Activated CD4-positive, alpha-beta T cell treated with anti-CD3 and anti-CD28 coated beads, Interleukin-10, Interleukin-2, amounts not matched to agents 100 ng/mL and 50 ng/mL, durations not matched to agents 16 hours and 8 hours (primary cell): Measurements from ENCODE around the gene CEP295NL.
A peak's percentile ranks its signal among the peaks of the same experiment; 100 is the strongest.
"Not testable (repeated sequence)": the region's sequence is repeated elsewhere in the genome, so short reads cannot be mapped to it uniquely, and the experiment has no call there.

ENCODE experiments used
- DNase-seq: peaks from one replicate; pipeline ENCODE4 v3.0.0-alpha.2; 2020

Gene CEP295NL

DNA sequence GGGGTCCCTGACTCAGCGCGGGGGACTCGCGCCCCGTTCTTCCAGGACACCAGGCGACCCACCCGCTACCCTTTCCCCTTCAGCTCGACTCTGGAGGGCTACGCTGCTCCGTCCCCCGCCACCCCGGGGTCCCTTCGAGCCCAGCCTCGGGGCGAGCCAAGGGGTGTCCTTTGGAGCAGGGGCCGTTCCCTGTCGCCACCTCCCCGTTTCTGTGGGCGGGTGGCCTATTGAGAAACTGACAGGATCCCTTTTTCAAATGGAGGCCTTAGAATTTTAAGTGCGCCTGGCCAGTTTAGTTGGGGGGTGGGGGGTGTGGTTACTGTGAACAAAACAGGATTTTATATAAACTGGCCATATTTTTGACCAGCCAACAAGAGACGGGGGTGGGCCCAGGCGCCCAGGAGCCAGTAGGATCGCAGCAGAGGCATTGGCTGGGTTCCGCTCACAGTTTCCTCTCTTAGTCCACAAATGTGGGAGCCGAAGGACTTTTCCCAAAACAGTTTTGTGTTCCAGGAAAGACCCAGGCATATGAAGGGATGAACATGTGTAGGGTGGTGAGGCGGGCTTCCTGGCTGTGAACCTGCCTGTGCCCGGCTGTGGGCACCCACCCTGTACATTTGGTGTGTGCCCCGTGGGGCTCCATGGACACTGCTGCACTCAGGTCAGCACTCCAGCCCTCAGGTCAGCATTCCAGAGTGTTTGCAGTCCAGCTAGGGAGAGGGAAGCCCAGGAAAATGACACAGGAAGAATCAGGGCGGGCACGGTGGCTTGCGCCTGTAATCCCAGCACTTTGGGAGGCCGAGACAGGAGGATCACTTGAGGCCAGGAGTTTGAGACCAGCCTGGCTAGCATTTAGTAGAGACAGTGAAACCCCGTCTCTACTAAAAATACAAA, 22.9 kb upstream of the CEP295NL start:
- DNase-seq: no peak

DNA sequence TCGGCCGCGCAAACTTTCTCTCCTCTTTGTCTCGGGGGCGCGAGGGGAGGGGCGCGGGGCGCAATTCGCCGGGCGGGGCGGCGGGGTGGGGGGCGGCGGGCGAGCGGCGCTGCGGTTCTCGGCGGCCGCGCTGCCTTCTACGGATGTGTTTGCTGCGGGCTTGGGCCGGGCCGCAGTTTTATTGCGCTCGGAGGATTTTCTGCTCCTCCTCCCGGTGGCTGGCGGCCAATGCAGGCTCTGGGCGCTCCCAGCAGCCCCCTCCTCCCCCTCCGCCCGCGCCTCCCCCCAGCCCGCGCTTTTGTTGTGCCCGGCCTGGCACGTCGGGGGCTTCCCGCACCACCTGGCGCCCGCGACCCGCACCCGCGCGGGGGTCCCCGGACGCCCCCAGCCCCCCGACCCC, 22.2 kb upstream of the CEP295NL start, which contains the start of gene TIMP2:
TIMP2 (minus strand) TSS at position 154 of the 400 bp plus-strand sequence. CDS start 299 bp downstream, outside the sequence.
- DNase-seq: peak; percentile 65

DNA sequence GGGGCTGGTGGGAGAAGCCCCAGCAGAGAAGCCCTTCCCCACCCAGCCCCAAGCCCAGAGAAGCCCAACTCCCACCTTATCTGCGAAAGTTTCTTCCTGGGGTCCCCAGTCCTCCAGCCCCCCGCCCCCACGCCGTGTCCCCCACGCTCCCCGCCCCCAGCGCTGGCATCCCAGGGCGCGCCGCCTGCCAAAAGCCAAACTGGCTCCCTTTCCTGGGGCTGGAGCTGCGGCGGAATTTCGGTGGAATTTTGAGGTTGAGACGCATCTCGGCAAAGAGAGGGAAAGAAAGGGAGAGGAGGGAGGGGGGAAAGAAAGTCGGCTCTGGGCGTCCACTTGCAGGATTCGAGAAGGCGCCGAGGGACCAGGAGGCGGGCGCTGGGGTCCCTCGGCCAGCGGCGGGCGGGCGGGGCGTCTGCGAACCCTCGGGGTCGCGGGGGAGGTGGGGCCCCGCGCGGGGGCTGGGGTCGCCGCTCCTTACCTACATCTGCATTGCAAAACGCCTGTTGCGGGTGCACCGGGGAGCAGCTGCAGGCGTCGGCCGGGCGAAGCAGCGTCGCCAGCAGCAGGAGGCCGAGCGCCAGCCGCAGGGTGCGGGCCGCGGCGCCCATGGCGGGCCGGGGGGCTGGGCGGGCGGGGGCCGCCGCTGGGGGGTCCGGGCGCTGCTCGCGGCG, 21.6 kb upstream of the CEP295NL start:
- DNase-seq: no peak

DNA sequence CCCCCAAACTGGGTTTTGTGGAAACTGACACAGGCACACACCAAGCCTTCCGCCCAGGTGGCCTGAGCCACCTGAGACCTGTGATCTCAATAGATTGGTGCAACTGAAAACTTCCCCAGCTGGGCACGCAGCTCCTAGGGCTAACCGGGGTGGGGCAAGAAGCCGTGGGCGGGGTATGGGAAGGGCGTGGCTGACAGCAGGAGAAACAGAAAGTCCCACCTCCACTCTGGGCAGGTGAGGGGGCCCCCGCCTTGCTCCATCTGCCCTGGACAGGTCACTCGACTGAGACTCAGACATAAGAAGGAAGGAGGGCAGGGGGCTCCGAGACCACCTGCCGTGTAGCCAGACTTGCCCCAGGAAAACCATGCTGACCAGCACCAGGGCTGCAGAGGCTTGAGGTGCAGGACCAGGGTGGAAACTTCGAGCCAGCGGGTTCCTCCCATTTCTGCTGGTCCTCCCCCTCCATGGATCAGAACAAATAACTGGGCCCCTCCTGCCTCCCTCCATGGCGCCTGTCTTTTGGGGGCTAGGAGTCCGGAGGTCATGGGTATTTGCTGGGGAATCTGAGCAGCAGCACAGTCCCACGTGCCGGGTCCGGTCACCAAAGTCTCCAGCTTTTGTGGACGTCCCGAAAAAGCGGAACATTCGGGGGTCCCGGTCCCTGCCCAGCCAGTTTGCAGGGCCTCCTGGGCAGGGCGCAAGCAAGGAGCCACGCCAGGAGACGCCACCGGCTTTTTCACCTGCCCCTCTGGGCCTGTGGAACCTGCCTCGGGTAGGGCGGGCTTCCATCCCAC, 20.9 kb upstream of the CEP295NL start:
- DNase-seq: peak; percentile 45

DNA sequence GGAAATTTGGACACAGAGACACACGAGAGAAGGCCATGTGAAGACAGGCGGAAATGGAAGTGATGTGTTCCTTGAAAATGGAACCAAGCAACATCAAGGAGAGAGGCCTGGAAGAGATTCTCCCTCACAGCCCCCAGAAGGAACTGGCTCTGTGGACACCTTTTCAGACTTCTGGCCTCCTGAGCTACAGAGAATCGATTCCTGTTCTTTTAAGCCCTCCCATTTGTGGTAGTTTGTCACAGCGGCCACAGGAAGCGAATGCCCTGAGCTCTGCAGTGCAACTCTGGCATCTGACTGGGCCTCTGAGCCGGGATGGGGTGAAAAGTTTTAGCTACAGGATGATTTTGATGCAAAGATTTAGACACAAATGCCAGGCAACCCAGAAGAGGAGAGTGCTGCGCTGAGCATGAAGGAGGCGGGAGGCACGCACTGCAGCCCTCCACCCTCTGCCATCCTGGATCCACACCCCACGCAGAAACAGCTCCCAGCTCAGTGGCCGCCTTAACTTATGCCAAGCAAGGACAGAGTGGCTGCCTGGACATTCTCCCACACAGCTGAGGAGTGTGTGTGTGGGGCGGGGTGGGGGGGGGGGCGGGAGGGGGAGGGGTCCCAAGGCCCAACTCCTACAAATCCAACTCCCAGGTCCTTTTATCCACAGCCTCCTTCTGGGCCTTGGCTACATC, 20.0 kb upstream of the CEP295NL start:
- no peak for DNase-seq

DNA sequence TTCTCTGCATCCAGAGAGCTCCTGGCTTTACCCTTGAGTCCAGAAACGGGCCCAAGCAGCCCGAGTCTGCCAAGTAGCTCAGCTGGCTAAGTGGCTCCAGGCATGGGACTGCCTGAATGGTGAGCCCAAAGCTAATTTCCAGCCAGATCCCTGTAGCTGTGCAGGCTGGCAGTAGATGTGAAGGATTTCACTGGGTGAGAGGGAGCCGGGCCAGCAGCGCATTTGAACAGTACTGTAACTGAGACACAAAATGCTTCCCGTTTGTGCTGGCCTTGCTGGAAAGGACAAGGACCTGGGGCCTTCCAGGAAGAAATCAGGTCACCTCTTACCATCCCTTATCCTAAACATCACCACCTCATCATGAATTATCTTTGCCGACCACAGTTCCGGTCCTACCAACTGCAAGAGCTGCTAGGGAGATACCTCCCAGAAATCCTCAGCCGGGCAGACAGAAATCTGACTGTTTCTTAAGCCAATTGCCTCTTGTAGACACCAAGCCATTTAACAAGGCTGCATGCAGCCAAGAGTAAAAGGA, 18.5 kb upstream of the CEP295NL start:
- DNase-seq: no peak

DNA sequence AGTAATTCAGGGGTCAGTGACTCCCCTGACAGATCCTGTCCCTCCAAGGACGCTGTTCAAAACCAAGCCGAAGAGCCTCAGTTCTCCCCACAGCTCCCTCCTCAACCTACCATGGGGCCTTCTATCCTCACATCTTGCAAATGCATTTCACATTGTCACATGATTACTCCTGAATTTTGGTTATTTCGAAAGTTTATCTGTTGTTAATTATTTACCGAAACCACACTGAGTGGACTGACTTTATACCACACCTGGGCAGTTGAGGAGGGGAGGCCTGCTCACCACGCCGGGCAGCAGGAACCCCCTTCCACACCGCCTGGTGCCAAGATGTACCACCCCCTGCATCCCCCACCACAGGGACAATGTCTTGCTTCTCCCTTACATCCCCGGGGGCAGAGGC, 17.5 kb upstream of the CEP295NL start:
- DNase-seq: no peak

DNA sequence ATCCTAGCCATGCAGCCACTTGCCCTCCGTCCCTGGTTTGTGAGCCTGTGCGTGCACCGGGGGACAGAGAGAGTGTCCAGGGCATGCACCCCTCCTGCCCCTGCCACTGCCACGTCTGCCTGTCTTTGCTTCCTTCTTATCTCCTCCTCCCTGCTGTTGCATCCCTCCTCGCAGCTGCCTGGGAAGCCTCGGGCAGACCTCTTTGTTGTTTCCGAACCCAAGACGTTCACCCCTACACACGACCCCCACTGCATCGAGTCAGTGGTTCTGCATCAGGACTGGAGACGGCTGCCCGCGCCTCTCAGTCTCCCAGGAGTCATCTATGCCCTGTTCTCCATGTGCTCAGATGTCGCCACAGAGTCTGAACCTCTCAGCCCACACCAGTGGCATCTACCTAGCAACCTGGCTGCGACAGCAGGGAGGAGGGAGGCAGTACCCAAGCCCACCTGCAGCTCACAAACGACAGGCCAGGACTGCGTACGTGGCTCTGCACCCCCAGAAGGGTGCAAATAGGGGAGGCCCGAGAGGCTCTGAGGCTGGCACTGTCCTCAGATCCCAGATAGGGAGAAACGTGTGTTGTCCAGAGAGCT, 17.0 kb upstream of the CEP295NL start:
- no peak for DNase-seq

DNA sequence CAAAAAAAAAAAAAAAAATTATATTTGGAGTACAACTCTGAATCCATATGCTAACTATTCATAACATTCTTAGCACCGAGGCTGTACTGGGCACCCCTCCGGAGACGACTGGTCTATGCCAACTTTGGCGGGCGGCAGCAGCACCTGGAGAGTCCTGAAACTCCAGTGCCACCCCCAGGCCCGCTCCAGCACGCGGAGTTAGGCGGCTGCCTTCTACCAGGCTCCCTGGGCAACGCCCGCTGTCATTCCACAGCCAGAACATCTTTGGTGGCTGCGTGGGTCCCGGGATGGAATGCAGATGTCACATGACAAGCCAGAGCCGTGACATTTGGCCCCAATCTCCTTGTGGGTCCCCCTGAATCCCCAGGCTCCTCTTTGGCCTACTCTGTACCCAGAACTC, 16.0 kb upstream of the CEP295NL start:
- DNase-seq: no peak

DNA sequence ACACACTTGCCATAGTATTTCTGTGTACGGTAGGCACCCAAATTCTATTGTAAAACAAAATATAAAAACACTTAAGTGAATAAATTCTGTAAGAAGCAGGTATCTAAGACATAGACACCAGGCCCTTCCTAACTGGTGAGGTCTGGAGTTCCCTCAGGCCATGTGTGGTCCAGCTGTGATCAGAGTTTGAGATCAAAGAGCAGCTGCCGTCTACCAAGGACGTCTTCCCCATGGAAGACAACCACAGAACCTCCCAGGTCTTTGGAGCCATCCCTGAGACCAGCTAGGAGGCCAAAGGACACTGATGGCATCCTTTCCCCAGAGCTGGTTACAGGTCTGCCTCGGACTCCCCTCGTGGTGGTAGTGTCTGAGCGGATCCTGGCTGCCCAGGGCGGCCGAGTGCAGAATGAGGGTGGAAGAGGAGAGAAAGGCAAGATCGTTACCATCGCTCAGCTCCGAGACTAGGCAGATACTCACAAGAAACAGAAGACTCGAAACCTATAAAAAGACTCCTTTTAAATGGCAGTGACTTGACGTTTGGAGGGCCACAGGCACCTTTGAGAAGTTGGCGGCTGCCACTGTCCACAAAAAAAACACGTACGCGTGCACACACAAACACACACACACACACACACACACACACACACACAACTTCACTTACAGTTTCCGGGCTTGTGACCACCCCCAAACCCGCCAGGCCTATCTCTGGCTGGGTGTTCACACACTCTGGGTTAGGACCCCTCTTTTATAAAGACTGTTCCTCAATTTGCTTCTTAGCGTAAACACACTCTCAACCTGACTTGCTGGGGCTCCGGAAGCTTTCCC, 14.7 kb upstream of the CEP295NL start:
- DNase-seq: no peak

DNA sequence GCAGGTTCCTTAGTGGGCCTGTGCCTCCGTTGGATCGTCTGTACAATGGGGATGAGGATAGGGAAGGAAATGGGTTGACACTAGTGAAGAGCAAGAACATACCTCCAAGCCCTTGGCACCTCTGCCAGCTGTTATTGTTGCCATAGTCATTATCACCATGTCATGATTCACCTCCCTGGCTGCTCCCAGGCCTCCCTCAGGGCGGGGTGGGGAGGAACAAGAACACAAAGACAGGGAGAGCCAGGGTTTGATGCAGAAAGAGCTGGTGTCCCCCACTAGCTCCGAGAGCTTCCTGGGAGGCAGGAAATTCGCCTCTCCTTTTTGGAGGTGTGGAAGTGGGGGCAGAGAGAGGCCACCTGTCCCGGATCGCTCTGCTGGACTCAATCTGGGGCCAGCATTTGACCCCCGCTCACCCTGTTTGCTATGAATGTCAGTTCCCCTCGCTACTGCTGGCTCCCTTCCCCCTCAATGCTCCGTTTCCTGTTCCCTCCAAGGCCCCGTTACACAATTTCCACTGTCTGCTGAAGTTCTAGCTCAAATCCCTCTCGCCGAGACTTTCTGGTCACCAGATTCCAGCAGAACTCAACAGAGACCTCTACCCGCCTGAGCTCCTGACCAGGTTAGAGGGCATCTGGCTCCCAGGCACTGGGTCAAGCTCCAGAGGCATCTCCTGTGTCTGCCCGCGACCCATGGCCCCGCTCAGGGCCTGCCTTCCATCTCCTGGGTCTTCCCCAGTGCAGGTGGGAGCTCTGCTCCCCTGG, 13.1 kb upstream of the CEP295NL start:
- DNase-seq: no peak

DNA sequence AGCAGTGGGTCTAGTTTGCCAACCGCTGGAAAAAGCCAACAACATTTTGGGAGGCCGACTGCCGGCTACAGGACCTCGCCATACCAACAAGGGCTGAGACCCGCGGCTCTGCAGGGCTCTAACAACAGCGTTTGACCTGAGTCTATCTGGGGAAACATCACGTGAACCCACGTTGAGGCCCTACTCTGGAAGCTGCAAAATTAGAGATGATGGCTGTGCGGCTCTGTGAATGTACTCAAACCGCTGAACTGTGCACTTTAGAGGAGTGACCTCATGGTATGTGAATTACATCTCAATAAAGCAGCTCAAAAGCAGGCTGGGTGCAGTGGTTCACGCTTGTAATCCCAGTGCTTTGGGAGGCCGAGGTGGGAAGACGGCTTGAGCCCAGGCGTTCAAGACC, 10.1 kb upstream of the CEP295NL start:
- DNase-seq: no peak

DNA sequence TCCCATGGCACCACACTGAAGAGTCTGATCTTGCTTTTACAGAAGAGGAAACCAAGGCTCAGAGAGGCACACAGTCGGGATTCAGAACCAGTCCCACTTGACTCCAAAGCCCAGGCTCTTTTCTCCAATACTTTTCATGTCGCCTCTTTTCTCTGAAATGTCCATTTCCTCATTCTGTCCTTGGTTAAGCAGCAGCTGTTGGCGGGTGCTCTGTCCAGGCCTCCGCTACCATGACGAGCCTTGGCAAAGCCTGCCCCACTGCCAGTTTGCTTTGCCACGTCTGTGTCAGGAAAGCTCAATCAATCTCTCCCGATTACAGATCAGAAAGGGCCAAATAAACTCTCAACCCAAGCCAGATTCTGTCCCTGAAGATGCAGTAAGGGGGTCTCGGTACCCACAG, 9.1 kb upstream of the CEP295NL start:
- DNase-seq: no peak

DNA sequence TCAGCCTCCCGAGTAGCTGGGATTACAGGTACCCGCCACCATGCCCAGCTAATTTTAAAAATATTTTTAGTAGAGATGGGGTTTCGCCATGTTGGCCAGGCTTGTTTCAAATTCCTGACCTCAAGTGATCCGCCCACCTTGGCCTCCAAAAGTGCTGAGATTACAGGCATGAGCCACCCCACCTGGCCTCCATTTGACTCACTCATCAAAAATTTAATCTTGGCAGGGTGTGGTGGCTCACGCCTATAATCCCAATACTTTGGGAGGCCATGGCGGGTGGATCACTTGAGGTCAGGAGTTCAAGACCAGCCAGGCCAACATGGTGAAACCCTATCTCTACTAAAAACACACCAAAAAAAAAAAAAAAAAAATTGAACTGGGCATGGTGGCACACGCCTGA, 8.5 kb upstream of the CEP295NL start:
- not testable (repeated sequence) for DNase-seq

DNA sequence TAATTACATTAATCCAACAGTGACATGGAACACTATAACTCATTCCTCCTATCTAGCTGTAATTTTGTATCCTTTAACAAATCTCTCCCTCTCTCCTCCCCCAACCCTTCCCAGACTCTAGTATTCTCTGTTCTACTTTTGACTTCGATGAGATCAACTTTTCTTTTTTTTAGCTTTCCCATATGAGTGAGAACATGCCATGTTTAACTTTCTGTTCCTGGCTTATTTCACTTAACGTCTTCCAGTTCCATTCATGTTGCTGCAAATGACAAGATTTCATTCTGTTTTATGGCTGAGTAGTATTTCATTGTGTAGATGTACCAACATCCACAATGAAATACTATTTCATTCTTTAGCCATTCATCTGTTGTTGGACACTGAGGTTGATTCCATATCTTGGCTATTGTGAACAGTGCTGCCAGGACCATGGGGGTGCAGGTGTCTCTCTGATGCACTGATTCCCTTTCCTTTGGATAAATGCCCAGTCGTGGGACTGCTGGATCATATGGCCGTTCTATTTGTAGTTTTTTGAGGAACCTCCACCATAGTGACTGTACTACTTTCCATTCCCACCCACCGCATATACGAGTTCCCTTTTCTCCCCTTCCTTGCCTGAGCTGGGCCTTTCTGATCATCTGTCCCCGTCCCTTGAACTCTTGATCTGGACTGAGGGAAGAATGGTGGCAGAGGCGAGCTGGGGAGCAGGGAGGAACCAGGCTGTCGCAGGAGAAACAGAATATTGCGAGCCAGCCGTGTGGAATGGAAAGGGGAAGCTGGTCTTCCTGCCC, 7.7 kb upstream of the CEP295NL start:
- no peak for DNase-seq

DNA sequence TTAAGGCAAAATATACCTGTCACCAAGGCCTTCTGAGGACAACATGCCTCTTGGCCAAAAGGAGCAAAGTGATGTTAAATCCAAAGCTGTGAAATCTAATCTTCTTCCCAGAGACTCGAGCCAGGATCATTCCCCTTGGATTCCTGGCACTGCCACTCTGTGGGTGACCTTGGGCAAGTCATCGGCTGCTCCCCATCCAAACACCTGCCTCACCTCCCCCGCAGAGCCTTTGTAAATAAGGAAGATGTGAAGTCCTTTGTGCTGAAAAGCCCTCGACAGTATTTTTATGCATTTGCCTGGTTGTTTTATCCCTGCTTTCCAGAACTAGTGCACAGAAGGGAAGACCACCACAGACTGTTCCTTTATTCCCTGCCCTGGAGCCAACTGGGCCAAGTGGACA, 5.4 kb upstream of the CEP295NL start:
- no peak for DNase-seq

DNA sequence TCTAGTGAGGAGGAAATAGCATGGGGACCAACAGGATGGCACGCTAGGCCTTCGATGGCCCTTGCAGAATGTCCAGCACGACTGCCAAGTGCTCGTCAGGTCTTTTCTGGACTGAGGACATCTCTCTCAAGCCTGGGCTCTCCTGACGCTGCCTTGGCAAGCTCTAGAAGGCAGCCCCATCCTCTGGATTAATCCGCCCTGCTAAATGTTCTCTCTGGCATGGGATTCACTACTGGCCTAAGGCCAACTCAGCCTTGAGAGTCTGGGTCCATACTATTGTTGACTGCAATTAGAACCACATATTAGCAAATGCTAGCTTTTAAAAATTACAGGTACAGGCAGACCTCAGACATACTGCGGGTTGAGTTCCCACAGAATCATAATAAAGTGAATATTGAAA, 2.5 kb upstream of the CEP295NL start:
- no peak for DNase-seq

DNA sequence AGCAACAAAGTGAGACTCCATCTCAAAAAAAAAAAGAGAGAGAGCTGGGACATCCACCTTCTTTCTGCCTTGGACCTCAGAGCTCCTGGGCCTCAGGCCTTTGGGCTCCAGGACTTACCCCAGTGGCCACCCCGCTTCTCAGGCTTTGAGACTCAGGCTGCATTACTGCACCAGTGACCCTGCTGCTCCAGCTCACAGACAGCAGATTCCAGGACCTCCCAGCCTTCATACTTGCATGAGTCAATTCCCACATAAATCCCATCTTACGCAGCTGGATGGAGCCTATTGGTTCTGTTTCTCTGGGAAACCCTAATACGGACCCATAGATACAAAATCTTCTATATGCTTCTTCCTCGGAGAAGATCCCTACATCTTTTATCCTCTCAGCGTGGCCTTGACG, 2.1 kb upstream of the CEP295NL start:
- DNase-seq: no peak

DNA sequence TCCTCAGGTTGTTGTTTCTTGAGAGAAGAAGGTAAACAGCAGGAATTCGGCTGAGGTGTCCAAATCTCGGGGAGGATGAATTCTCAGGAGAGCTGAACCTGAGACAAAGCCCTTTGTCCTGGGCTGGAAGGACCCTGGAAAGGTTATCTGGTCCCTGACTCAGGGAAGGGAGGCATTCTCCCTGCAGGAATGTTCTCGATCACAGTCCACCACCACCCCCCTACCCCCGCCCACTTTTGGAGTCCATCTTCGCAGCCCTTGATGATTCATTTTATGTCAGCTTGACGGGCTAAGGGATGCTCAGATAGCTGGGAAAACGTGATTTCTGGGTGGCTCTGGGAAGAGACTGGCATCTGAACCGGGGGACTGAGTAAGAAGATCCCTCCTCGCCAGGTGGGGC, 1.4 kb upstream of the CEP295NL start:
- no peak for DNase-seq

DNA sequence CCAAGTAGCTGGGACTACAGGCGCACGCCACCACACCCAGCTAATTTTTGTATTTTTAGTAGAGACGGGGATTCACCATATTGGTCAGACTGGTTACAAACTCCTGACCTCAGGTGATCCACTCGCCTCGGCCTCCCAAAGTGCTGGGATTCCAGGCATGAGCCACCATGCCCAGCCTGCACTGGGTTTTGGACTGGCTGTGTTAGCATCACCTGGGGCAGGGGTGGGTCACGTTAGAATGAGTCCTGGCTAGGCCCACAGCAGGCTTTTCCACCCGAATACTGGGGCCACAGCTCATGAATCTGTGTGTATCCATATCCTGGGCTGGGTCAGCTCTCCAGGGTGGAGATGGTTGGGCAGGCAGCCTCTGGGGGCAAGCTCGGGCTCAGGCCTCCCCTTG, 770 bp downstream of the CEP295NL start:
- not testable (repeated sequence) for DNase-seq
